HepG2 (cell line): ENCODE data around the gene PXMP4. TPM values are rescaled to one million over a fixed set of nuclear protein-coding genes. Genes with fewer than 3 reads are reported as not detected.

Experiments
- KLF12 ChIP-seq: sonication (generic); formaldehyde crosslinking; IDR thresholded peaks from 2 replicates; pipeline ENCODE4 v1.4.0; 2020; ENCODE audit warnings: missing genetic modification reagents, borderline replicate concordance
- MBNL3 ChIP-seq: fragments of 250-450 bp; sonication (Bioruptor Pico); conservative IDR thresholded peaks from 2 replicates; pipeline ENCODE4 v1.8.0; 2022; ENCODE audit warnings: mild to moderate bottlenecking, inconsistent platforms
- RFX5 ChIP-seq: IDR thresholded peaks from 2 replicates; pipeline ENCODE4 v1.6.1; 2011; ENCODE audit warnings: low read depth, low read length, improper control_type of control experiment
- ZFY ChIP-seq: sonication (generic); formaldehyde crosslinking; IDR thresholded peaks from 2 replicates; pipeline ENCODE4 v1.4.0; 2020; ENCODE audit warnings: missing genetic modification reagents
- ZNF160 ChIP-seq: sonication (generic); formaldehyde crosslinking; IDR thresholded peaks from 2 replicates; pipeline ENCODE4 v1.8.0; 2022; ENCODE audit warnings: mild to moderate bottlenecking, inconsistent platforms, missing genetic modification reagents
- ZNF556 ChIP-seq: sonication (generic); formaldehyde crosslinking; IDR thresholded peaks from 2 replicates; pipeline ENCODE4 v1.4.0; 2020; ENCODE audit warnings: mild to moderate bottlenecking, missing genetic modification reagents, borderline replicate concordance
- ZNF598 ChIP-seq: sonication (generic); formaldehyde crosslinking; IDR thresholded peaks from 2 replicates; pipeline ENCODE4 v1.5.1; 2020; ENCODE audit warnings: mild to moderate bottlenecking, missing genetic modification reagents, borderline replicate concordance
- ZSCAN25 ChIP-seq: sonication (generic); formaldehyde crosslinking; IDR thresholded peaks from 2 replicates; pipeline ENCODE4 v1.8.0; 2022; ENCODE audit warnings: mild to moderate bottlenecking, missing genetic modification reagents
- polyA plus RNA-seq, 8 experiments: library from polyadenylated mRNA; depleted of rRNA in 3 of 8; stranded (reverse) in 7 of 8; unstranded in 1 of 8; fragments of >200 nt; fragmentation: Illumina TruSeq in 4 of 8; extraction: Trizol in 4 of 8; gene quantifications; 2 replicates each; pipeline versions ENCODE4 v1.2.1 to v1.2.3, GENCODE V29; 2011 to 2016; ENCODE audit warnings: low read depth in 4 of 8, missing spikeins in 1 of 8, mixed read lengths in 1 of 8; ENCODE audit not compliant: insufficient read depth in 1 of 8
- total RNA-seq, 5 experiments: library from RNA; depleted of rRNA; stranded (reverse); fragments of >200 nt; fragmentation: Illumina TruSeq; extraction: Trizol; gene quantifications; 2 replicates each; pipeline ENCODE4 v1.2.3, GENCODE V29; 2016; ENCODE audit warnings: low read depth in 1 of 5
- TF ChIP-seq, protein P1 (sequence below): sonication (generic); formaldehyde crosslinking; IDR thresholded peaks from 2 replicates; pipeline ENCODE4 v1.8.1; 2022; ENCODE audit warnings: mild to moderate bottlenecking, missing genetic modification reagents
- TF ChIP-seq, protein P2 (sequence below): sonication (generic); formaldehyde crosslinking; IDR thresholded peaks from 2 replicates; pipeline ENCODE4 v1.8.0; 2022; ENCODE audit warnings: mild to moderate bottlenecking, missing genetic modification reagents; ENCODE audit not compliant: insufficient replicate concordance
- TF ChIP-seq, protein P3 (sequence below): sonication (generic); formaldehyde crosslinking; IDR thresholded peaks from 2 replicates; pipeline ENCODE4 v1.5.1; 2020; ENCODE audit warnings: mild to moderate bottlenecking, missing genetic modification reagents, moderate library complexity
- TF ChIP-seq, protein P4 (sequence below): sonication (generic); formaldehyde crosslinking; IDR thresholded peaks from 2 replicates; pipeline ENCODE4 v1.5.1; 2020; ENCODE audit warnings: mild to moderate bottlenecking, missing genetic modification reagents, moderate library complexity

The PXMP4 gene
- total and polyA plus RNA-seq, 2 of the 13 experiments (the other 11 are each of a cell fraction or from before 2014, with no cell fraction given): not detected

DNA sequence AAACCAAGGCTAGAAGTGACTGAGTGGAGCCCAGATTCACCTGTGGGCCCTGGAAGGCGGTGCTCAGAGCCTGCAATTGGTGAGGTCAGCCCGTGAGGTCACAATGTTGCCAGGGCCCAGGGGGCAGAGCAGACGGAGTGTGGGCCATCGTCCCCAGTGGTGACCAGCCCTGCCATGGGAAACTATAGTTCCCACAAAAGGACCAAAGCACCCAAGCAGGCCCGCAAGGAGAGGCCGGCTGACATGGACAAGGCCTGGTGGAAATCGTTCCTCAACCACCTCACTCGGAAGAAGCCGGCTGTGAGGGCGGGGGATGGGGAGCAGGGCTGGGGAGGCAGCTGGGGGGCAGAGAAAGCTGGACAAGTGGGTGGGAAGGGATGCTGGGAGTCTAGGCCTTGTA lies 57.9 kb downstream of the PXMP4 start, which contains the start of gene C20orf144 (continued):
- TF ChIP-seq ZNF598 (CRISPR knock-in tag) (0 out of 2 replicates have a peak, but pooled peaks have one; percentile 27), ZNF160 (CRISPR knock-in tag) (no peak), RFX5 (no peak), ZSCAN25 (no peak), MBNL3 (CRISPR knock-in tag) (no peak), KLF12 (no peak), ZFY (CRISPR knock-in tag) (no peak), ZNF556 (CRISPR knock-in tag) (0 out of 2 replicates have a peak, but pooled peaks have one; percentile 49)
- TF ChIP-seq, protein P1, sequence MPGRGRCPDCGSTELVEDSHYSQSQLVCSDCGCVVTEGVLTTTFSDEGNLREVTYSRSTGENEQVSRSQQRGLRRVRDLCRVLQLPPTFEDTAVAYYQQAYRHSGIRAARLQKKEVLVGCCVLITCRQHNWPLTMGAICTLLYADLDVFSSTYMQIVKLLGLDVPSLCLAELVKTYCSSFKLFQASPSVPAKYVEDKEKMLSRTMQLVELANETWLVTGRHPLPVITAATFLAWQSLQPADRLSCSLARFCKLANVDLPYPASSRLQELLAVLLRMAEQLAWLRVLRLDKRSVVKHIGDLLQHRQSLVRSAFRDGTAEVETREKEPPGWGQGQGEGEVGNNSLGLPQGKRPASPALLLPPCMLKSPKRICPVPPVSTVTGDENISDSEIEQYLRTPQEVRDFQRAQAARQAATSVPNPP (CRISPR knock-in tag): no peak
- TF ChIP-seq, protein P2, sequence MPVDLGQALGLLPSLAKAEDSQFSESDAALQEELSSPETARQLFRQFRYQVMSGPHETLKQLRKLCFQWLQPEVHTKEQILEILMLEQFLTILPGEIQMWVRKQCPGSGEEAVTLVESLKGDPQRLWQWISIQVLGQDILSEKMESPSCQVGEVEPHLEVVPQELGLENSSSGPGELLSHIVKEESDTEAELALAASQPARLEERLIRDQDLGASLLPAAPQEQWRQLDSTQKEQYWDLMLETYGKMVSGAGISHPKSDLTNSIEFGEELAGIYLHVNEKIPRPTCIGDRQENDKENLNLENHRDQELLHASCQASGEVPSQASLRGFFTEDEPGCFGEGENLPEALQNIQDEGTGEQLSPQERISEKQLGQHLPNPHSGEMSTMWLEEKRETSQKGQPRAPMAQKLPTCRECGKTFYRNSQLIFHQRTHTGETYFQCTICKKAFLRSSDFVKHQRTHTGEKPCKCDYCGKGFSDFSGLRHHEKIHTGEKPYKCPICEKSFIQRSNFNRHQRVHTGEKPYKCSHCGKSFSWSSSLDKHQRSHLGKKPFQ (CRISPR knock-in tag): peak; percentile 6
- TF ChIP-seq, protein P3, sequence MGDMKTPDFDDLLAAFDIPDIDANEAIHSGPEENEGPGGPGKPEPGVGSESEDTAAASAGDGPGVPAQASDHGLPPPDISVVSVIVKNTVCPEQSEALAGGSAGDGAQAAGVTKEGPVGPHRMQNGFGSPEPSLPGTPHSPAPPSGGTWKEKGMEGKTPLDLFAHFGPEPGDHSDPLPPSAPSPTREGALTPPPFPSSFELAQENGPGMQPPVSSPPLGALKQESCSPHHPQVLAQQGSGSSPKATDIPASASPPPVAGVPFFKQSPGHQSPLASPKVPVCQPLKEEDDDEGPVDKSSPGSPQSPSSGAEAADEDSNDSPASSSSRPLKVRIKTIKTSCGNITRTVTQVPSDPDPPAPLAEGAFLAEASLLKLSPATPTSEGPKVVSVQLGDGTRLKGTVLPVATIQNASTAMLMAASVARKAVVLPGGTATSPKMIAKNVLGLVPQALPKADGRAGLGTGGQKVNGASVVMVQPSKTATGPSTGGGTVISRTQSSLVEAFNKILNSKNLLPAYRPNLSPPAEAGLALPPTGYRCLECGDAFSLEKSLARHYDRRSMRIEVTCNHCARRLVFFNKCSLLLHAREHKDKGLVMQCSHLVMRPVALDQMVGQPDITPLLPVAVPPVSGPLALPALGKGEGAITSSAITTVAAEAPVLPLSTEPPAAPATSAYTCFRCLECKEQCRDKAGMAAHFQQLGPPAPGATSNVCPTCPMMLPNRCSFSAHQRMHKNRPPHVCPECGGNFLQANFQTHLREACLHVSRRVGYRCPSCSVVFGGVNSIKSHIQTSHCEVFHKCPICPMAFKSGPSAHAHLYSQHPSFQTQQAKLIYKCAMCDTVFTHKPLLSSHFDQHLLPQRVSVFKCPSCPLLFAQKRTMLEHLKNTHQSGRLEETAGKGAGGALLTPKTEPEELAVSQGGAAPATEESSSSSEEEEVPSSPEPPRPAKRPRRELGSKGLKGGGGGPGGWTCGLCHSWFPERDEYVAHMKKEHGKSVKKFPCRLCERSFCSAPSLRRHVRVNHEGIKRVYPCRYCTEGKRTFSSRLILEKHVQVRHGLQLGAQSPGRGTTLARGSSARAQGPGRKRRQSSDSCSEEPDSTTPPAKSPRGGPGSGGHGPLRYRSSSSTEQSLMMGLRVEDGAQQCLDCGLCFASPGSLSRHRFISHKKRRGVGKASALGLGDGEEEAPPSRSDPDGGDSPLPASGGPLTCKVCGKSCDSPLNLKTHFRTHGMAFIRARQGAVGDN (CRISPR knock-in tag): peak; percentile 19; the same call in 1 of the 2 replicates
- TF ChIP-seq, protein P4, sequence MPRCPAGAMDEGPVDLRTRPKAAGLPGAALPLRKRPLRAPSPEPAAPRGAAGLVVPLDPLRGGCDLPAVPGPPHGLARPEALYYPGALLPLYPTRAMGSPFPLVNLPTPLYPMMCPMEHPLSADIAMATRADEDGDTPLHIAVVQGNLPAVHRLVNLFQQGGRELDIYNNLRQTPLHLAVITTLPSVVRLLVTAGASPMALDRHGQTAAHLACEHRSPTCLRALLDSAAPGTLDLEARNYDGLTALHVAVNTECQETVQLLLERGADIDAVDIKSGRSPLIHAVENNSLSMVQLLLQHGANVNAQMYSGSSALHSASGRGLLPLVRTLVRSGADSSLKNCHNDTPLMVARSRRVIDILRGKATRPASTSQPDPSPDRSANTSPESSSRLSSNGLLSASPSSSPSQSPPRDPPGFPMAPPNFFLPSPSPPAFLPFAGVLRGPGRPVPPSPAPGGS (CRISPR knock-in tag): 0 out of 2 replicates have a peak, but pooled peaks have one; percentile 39
